Measurements from ENCODE around the gene PRKD1.

DNA sequence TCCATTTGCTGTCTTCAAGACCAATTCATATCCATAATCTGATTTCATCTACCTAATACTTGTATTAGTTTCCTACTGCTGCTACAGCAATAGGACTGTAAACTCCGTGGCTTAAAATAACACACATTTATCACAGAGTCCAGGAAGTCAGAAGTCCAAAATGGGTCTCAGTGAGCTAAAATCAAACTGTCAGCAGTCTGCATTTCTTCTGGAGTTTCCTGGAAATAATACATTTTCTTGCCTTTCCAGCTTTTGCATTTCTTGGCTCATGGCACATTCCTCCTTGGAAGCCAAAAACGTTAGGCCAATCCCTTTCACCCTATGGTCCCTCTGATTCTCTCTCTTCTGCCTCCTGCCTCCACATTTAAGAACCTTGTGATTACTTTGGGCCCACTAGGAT lies 239.8 kb downstream of the PRKD1 start:
- TF ChIP-seq EZH2 (IDR thresholded peaks at IDR 0.05; ENCODE audit: low read length, unreplicated experiment): no peak
- TF ChIP-seq, protein P1, sequence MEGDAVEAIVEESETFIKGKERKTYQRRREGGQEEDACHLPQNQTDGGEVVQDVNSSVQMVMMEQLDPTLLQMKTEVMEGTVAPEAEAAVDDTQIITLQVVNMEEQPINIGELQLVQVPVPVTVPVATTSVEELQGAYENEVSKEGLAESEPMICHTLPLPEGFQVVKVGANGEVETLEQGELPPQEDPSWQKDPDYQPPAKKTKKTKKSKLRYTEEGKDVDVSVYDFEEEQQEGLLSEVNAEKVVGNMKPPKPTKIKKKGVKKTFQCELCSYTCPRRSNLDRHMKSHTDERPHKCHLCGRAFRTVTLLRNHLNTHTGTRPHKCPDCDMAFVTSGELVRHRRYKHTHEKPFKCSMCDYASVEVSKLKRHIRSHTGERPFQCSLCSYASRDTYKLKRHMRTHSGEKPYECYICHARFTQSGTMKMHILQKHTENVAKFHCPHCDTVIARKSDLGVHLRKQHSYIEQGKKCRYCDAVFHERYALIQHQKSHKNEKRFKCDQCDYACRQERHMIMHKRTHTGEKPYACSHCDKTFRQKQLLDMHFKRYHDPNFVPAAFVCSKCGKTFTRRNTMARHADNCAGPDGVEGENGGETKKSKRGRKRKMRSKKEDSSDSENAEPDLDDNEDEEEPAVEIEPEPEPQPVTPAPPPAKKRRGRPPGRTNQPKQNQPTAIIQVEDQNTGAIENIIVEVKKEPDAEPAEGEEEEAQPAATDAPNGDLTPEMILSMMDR (conservative IDR thresholded peaks at IDR 0.05; ENCODE audit: low read depth, low read length): no peak
